Measurements from ENCODE around the gene HOMER2. TPM values are rescaled to one million over a fixed set of nuclear protein-coding genes. Genes with fewer than 3 reads are reported as not detected.

The HOMER2 gene
- total RNA-seq (2022; extraction: Qiagen RNA extraction; ENCODE audit: low read depth), result 11.5 to 13.1 TPM (median 12.7 TPM) in 5 replicates

DNA sequence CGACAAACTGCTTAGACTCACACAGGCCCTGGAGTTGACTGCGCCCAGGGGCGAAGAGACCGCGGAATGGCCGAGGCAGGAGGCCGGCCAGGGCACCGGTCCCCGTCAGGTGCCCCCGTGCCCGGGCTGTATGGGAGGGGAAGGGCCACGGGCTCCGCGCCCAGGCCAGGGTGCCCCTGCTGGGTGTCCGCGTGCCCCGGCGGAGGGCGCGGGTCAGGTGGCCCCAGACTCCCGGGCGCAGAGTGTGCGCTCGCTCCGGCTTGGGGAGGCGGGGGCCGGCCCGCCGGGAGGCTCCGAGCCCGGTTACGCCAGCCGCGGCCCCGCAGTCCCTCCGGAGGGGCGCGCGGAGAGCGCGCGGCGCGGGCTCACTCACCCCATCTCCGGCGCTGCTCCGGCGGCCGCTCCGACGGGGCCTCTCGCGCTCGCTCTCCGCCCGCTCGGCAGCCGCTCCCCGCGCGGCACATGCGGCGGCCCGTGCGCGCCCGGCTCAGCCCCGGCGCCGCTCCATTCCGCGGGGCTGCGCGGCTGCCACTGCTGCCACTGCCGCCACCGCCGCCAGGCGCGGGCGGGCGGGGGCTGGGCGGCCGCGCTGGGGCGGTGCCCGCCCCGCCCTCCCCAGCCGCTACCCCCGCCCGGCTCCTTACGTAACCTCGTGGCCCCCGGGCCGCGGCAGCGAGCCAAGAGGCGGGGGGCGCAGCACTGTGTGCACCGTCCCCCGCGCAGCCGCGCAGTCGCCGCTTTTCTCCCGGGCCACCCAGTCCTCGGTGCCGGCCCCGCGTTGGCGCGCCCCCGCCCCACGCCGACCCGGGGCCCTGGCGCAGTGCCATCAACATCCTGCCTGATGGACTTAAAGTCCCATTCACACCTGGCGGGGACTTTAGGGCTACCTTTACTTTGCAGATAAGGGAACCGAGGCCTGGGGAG, at the start of gene HOMER2:
TSS of gene HOMER2 (minus strand) at position 563 of the 924 bp plus-strand sequence. CDS start at position 378, 185 bp downstream.

GRCh38 chr15:82985688-82986441, 33.3 kb upstream of the HOMER2 start, which contains the start of gene RAMAC:
RAMAC (plus strand) TSS chr15:82986210; CDS start chr15:82989019, 2,809 bp downstream.

GRCh38 chr15:82809308-82810060, 143.0 kb downstream of the HOMER2 start, which contains the start of gene WHAMM:
WHAMM (plus strand) TSS chr15:82809628; CDS start chr15:82809727, 99 bp downstream.

GRCh38 chr15:82805994-82806406, 146.5 kb downstream of the HOMER2 start, which contains the start of gene FSD2:
FSD2 (minus strand) TSS chr15:82806069; CDS start chr15:82787390, 18,679 bp downstream.

Other genes with a start within 250 kb of the HOMER2 start
- 0.31 to 0.90 TPM (median 0.42 TPM) in 5 replicates for gene AP3B2, start 242.8 kb downstream of the HOMER2 start, total RNA-seq (2022; extraction: Qiagen RNA extraction; ENCODE audit: low read depth)
- not detected in 5 replicates for gene FSD2, start 146.7 kb downstream of the HOMER2 start, total RNA-seq (2022; extraction: Qiagen RNA extraction; ENCODE audit: low read depth)
- gene WHAMM, start 143.1 kb downstream of the HOMER2 start, total RNA-seq (2022; extraction: Qiagen RNA extraction; ENCODE audit: low read depth), result 6.8 to 7.8 TPM (median 7.5 TPM) in 5 replicates
- gene RAMAC, start 33.5 kb upstream of the HOMER2 start, total RNA-seq (2022; extraction: Qiagen RNA extraction; ENCODE audit: low read depth), result 39.0 to 61.3 TPM (median 43.3 TPM) in 5 replicates
- gene C15orf40, start 58.9 kb upstream of the HOMER2 start, total RNA-seq (2022; extraction: Qiagen RNA extraction; ENCODE audit: low read depth), result 42.1 to 56.1 TPM (median 47.1 TPM) in 5 replicates
- 51.4 to 65.4 TPM (median 55.2 TPM) in 5 replicates for gene BTBD1, start 114.5 kb upstream of the HOMER2 start, total RNA-seq (2022; extraction: Qiagen RNA extraction; ENCODE audit: low read depth)
- gene TM6SF1, start 154.9 kb upstream of the HOMER2 start, total RNA-seq (2022; extraction: Qiagen RNA extraction; ENCODE audit: low read depth), result 0.05 to 0.10 TPM in 2 of 5 replicates, not detected in the others

Data from A549 treated with CpdA at 1 μM for 4 hours (cell line).